ENCODE measurements around the gene C4orf17. TPM values are rescaled to one million over a fixed set of nuclear protein-coding genes. Genes with fewer than 3 reads are reported as not detected.

Gene C4orf17
- total RNA-seq, 2 donors from 2014 or later = 2.0 TPM; not detected in 1

GRCh38 chr4:99506781-99507180 is 4.0 kb upstream of the C4orf17 start:
- no peak for DNase-seq (ENCODE audit: low spot score)
- Histone ChIP-seq H3K9me3 (no peaks in the 10 kb centered on the region), H3K36me3 (no peaks in the 10 kb centered on the region), H3K27me3 (replicated peaks; ENCODE audit: insufficient read depth) (no peaks in the 10 kb centered on the region), H3K27ac (no peak overlapping the region), H3K4me1 (replicated peaks) (no peaks in the 10 kb centered on the region), H3K4me3 (no peak overlapping the region)
- intact Hi-C loops (cut with DNase I) = no loop called here
- TF ChIP-seq POLR2AphosphoS5 (IDR thresholded peaks at IDR 0.05) = no peak
- 61% methylated on average over 2 of the region's 2 CpGs for WGBS

GRCh38 chr4:99507349-99507748 is 3.5 kb upstream of the C4orf17 start:
- H3K36me3 ChIP-seq = no peaks in the 10 kb centered on the region

GRCh38 chr4:99507762-99508161 is 3.1 kb upstream of the C4orf17 start:
- TF ChIP-seq POLR2A (IDR thresholded peaks at IDR 0.05) (no peak), POLR2AphosphoS5 (IDR thresholded peaks at IDR 0.05) (no peak), CTCF (IDR thresholded peaks at IDR 0.05) (no peak)
- Histone ChIP-seq H3K27ac (no peak overlapping the region), H3K9me3 (no peaks in the 10 kb centered on the region), H3K4me1 (replicated peaks) (no peaks in the 10 kb centered on the region), H3K27me3 (replicated peaks; ENCODE audit: insufficient read depth) (no peaks in the 10 kb centered on the region), H3K36me3 (no peaks in the 10 kb centered on the region), H3K4me3 (no peak overlapping the region)
- no peak for DNase-seq (ENCODE audit: low spot score)
- intact Hi-C loops (cut with DNase I) = no loop called here

More at GRCh38 chr4:99507349-99507748, 3.5 kb upstream of the C4orf17 start:
- Histone ChIP-seq H3K27ac (no peak overlapping the region), H3K4me3 (no peak overlapping the region), H3K27me3 (replicated peaks; ENCODE audit: insufficient read depth) (no peaks in the 10 kb centered on the region), H3K4me1 (replicated peaks) (no peaks in the 10 kb centered on the region), H3K9me3 (no peaks in the 10 kb centered on the region)
- no peak for DNase-seq (ENCODE audit: low spot score)
- TF ChIP-seq POLR2AphosphoS5 (IDR thresholded peaks at IDR 0.05) (no peak), CTCF (IDR thresholded peaks at IDR 0.05) (no peak), POLR2A (IDR thresholded peaks at IDR 0.05) (no peak)
- intact Hi-C loops (cut with DNase I) = no loop called here
- 71% methylated on average over 1 of the region's 1 CpG for WGBS

- Histone ChIP-seq H3K4me3 (no peak overlapping the region), H3K27me3 (replicated peaks; ENCODE audit: insufficient read depth) (no peaks in the 10 kb centered on the region), H3K27ac (no peak overlapping the region), H3K36me3 (no peaks in the 10 kb centered on the region), H3K9me3 (no peaks in the 10 kb centered on the region), H3K4me1 (replicated peaks) (no peaks in the 10 kb centered on the region)
- intact Hi-C loops (cut with DNase I) = no loop called here
- TF ChIP-seq POLR2A (IDR thresholded peaks at IDR 0.05) (no peak), CTCF (IDR thresholded peaks at IDR 0.05) (no peak), POLR2AphosphoS5 (IDR thresholded peaks at IDR 0.05) (no peak)
- DNase-seq (ENCODE audit: low spot score) = no peak
- WGBS = 66% methylated on average over 6 of the region's 6 CpGs
Observed at GRCh38 chr4:99518601-99519295, 7.9 kb downstream of the C4orf17 start.

- no peak overlapping the region for H3K27ac ChIP-seq
- DNase-seq (ENCODE audit: low spot score) = no peak
- no peaks in the 10 kb centered on the region for H3K27me3 ChIP-seq (replicated peaks; ENCODE audit: insufficient read depth)
- TF ChIP-seq POLR2AphosphoS5 (IDR thresholded peaks at IDR 0.05) (no peak), POLR2A (IDR thresholded peaks at IDR 0.05) (no peak), CTCF (IDR thresholded peaks at IDR 0.05) (no peak)
- no peaks in the 10 kb centered on the region for H3K4me1 ChIP-seq (replicated peaks)
- no peak overlapping the region for H3K4me3 ChIP-seq
- intact Hi-C loops (cut with DNase I) = no loop called here
- H3K9me3 ChIP-seq = no peaks in the 10 kb centered on the region
- H3K36me3 ChIP-seq = no peaks in the 10 kb centered on the region
Observed at GRCh38 chr4:99529228-99529627, 18.4 kb downstream of the C4orf17 start.

Measured in prostate gland (tissue), 2 donors.